Measurements from ENCODE around the gene POLR2A.
"Not testable (repeated sequence)": the region's sequence is repeated elsewhere in the genome, so short reads cannot be mapped to it uniquely, and the experiment has no call there.

The POLR2A gene

GRCh38 chr17:7460850-7461660, 23.1 kb upstream of the POLR2A start:
- no peak for DNase-seq

- DNase-seq: no peak
These were observed 21.4 kb upstream of the POLR2A start for GRCh38 chr17:7462474-7463371.

- no peak for DNase-seq
These were observed 20.8 kb upstream of the POLR2A start for GRCh38 chr17:7463372-7463846.

DNA sequence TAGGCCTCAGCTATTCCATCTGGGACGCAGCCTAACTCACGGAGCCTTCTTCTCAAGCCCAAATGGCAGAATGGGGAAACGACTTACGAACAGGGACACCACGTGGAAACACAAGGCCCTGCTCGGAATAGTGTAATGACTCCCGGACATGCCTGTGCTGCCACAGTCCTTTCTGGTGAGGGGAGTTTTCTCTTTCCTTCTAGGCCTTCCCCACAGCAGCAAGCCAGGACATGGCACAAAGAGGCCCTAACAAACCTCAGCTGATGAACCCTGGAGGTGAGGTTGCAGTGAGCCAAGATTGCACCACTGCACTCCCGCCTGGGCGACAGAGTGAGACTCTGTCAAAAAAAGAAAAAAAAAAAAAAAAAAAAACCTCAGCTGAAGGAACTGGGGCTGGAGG, 20.1 kb upstream of the POLR2A start:
- DNase-seq: no peak

- no peak for DNase-seq
These were observed 18.4 kb upstream of the POLR2A start for GRCh38 chr17:7465597-7466275.

DNA sequence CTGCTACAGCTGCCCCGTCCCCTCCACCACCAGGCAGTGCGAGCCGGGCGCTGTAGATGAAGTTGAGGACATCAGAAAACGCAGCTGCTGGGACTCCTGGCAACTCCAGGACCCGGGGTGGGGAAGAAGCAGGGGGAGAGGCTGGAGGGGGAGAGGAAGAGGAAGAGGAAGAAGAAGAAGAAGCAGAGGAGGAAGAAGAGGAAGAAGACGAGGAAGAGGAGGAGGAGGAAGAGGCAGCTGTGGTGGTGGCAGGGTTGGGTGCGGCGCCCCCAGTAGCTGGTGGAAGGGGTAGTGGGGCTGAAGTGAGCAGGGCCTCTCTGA, 17.9 kb upstream of the POLR2A start:
- no peak for DNase-seq

GRCh38 chr17:7466639-7467341, 17.4 kb upstream of the POLR2A start:
- DNase-seq: no peak

GRCh38 chr17:7467498-7467897, 16.7 kb upstream of the POLR2A start:
- no peak for DNase-seq

GRCh38 chr17:7468290-7468689, 15.9 kb upstream of the POLR2A start:
- DNase-seq: no peak

GRCh38 chr17:7468804-7469389, 15.3 kb upstream of the POLR2A start:
- no peak for DNase-seq

- not testable (repeated sequence) for DNase-seq
These were observed 14.3 kb upstream of the POLR2A start for GRCh38 chr17:7469843-7470242.

GRCh38 chr17:7470457-7470973, 13.7 kb upstream of the POLR2A start:
- not testable (repeated sequence) for DNase-seq

GRCh38 chr17:7471729-7472128, 12.4 kb upstream of the POLR2A start:
- no peak for DNase-seq

DNA sequence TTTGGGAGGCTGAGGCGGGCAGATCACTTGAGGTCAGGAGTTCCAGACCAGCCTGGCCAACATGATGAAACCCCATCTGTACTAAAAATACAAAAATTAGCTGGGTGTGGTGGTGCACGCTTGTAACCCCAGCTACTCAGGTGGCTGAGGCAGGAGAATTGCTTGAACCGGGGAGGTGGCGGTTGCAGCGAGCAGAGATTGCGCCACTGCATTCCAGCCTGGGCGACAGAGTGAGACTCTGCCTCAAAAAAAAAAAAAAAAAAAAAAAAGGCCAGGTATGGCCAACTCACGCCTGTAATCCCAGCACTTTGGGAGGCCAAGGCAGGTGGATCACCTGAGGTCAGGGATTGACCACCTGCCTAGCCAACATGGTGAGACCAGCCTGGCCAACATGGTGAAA, 9.4 kb upstream of the POLR2A start:
- DNase-seq: not testable (repeated sequence)

- DNase-seq: no peak
These were observed 8.3 kb upstream of the POLR2A start for GRCh38 chr17:7475764-7476422.

DNA sequence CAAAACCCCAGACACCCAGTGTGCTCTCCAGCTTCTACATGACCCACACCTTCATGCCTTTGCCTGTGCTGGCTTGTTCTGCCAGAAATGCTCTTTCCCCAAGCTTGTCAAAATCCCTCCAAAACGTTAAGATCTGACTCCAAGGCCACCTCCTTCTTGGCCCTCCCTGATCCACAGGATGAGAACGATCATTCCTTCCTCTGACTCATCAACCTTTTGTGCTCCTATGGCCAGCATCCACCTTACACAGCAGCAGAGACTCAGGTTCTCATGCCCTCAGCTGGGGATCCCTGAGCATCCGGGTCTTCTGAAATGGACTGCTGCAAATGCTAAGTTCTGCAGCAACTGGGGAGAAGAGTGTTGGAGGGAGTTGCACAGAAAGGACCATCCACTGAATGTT, 7.7 kb upstream of the POLR2A start:
- no peak for DNase-seq

- no peak for DNase-seq
These were observed 7.2 kb upstream of the POLR2A start for GRCh38 chr17:7476951-7477350.

GRCh38 chr17:7477392-7478275, 6.5 kb upstream of the POLR2A start:
- no peak for DNase-seq

DNA sequence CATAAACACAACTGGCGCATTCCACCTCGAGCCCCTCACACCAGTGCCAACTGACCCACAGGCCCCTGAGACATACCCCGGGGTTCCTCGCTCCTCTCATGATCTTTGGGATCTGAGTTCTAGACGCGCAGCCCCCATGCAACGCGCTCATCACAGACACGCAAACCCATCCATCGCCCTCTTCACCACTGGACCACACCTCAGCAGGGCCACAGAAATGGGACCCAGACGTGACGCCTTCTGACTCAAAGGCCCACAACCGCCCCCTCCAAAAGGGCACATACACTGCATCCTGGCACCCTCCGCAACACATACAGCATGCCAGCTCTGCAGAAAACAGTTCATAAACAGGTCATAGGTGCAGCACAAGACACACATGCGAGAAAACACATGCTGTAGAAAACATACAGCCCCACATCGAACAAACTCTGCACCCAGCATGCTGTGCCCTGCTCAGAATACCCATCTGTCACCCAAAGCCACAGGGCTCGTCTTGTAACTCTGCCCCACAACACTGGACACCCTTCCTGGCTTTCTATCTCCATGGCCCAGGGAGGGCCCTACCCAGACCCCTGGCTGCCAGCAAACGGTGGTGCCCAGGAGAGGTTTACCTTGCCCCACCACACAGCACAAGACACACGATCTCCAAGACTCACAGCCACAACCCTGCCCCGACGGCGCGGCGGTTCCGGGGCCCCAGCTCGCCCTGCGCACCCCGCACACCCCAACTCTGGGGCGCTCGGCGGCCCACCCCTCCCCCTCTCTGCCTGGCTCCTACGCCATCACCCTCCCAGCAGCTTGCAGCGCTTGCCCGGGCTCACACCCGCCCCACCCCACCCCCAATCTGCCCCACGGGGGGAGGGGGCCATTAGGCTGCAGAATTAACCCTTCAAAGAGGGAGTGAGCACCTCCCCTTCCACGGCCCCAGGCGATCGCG, 5.6 kb upstream of the POLR2A start:
- no peak for DNase-seq

Measured in NCI-H446 treated with DMSO at 0.1 percent for 48 hours (cell line).